Ureter (tissue), 1 donor: ENCODE measurements around the gene RNU1-3. TPM values are rescaled to one million over a fixed set of nuclear protein-coding genes. Genes with fewer than 3 reads are reported as not detected.
"Not testable (repeated sequence)": the region's sequence is repeated elsewhere in the genome, so short reads cannot be mapped to it uniquely, and the experiment has no call there.

Experiments used
- DNase-seq: peaks from one replicate; pipeline ENCODE4 v3.0.0-alpha.2; 2020; ENCODE audit warnings: low spot score
- total RNA-seq: library from RNA; stranded (reverse); gene quantifications from one replicate; pipeline ENCODE4 v1.2.4, GENCODE V29; 2023
- donor health status: DM: yes; HTN: yes; CAD: no.

RNU1-3 gene
- total RNA-seq, 1 donor from 2014 or later: 1,626 TPM

DNA sequence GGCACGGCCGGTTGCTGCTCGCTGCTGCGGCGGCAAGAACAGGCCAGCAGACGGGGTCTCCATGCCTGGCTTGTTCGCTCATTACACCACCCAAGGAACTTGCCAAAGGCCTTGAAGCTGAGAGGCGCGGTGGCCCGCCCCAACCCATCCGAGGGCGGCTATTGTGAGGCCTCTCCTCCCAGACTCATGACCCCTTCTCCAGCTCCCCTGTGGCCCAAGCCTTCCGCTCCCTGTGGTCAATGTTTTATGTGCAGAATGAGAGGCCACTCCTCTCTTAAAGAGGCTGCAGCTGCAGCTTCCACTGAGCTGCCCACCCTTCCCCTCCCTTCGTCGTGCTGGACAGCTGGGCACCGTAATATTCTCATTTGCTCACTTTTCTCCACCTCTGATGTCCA is 27.6 kb upstream of the RNU1-3 start:
- not testable (repeated sequence) for DNase-seq

- not testable (repeated sequence) for DNase-seq
Observed at GRCh38 chr1:16693449-16694307, 26.9 kb upstream of the RNU1-3 start.

- DNase-seq: not testable (repeated sequence)
Observed at GRCh38 chr1:16692717-16693448, 26.1 kb upstream of the RNU1-3 start.

DNA sequence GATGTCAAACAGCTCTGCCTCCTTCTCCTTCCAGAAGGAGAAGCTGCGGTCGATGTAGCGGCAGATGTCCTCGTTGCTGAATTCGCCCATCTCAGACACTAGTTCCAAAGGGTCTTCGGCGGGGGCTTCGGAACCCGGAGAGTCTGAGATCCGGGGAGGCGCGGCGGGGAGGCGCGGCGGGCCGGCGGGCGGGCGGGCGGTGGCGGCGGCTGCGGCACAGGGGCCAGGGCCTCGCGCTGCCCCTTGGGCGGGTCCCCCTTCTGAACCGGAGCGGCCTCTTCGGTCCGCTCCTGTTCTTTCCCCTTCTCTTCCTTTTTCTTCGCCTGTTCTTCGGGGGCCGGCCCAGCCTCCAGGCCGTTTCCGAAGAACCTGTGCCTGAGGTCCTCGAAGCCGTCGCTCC is 25.5 kb upstream of the RNU1-3 start:
- DNase-seq: not testable (repeated sequence)

GRCh38 chr1:16690971-16691682 is 24.4 kb upstream of the RNU1-3 start:
- not testable (repeated sequence) for DNase-seq

DNA sequence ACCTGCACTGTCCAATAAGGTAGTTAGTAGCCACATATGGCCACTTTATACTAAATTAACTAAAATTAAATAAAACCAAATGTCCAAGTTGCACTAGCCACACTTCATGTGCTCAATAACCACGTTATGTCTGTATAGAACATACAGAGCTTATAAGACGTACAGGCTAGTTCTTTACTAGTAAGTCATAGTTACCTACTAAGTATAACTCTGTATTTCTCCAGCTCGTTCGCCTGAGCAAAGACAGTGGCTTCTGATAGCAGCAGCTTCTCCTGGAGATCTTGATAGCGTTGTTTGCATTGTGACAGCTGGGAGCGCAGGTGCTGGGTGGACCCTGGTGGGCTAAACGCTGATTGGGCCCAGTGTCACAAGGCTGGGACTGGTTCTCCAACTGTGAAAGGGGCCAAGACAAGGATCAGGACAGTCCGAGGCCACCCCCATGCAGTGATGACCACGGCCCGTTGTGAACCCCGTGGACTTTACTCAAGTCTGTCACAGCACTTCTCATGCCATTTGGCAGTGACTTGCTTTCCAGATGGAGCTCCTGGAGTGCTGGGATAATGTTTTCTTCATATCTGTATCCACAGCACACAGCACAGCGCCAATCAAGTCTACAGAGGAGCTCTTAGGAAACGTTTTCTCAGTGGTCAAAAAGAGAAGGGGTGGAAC is 20.5 kb upstream of the RNU1-3 start:
- DNase-seq: not testable (repeated sequence)

GRCh38 chr1:16685445-16686371 is 19.0 kb upstream of the RNU1-3 start:
- not testable (repeated sequence) for DNase-seq

DNA sequence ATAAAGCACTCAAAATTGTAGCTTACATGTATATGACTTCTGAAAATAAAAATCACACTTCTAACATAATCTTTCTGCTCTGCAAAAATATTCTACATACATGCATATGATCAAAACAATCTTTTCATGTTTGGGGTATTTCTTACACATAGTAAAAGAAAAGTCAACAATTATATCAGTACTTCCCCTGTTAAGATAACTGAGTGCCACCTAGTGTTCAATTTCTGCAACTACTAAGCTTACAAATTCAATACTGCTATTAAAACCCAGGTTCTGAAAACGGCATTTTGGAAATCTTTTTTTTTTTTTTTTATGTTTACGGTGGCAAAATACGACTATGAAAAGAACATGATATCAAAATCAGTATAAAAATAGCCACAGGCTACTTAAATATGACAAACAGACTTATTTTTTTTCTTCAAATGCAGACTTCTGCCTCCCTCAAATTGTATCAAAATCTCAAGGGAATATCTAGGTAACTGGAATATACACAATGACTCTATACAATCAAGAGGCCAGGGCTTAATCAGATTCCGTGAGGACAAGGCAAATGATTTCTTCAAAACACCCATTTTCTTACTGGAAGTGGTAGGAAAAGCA is 18.1 kb upstream of the RNU1-3 start:
- DNase-seq: not testable (repeated sequence)

DNA sequence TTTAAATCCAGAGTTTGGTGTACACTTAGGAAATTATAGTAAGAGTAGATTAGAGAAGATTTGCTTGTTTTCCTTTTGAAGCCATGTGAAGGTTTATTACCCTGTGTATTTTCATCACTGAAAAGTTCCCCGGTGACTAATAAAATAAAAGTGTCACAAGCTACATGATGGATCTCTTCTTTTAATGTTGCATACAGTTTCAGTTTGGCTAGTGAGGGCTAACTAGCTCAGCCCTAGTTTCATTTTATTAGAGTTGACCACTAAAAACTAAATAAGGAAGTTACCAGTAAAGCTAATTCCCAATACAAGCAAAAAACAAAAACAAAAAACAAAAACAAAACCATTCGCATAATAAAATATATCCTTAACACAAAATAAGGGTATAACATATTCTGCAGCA is 17.4 kb upstream of the RNU1-3 start:
- not testable (repeated sequence) for DNase-seq

- DNase-seq: not testable (repeated sequence)
Observed at GRCh38 chr1:16682803-16683202, 16.1 kb upstream of the RNU1-3 start.

DNA sequence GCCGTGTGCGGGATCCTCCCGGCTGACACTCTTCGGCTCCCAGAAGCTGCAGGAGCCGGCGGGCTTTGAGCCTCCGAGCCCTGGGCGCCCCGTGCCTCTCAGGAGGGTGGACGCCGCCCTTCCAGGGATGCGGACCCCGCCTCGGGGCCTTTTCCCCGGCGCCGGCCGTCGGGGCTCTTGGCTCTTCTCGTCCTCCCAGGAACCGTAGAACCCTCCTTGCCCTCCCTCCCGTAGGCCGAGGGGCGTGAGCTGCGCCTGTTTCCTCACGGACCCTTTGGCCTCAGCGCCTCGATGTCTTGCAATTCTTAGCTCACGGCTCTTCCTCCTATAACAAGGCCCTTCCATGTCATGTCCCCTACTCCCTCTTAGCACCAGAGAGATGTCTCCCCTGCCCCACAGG is 13.6 kb upstream of the RNU1-3 start:
- not testable (repeated sequence) for DNase-seq

DNA sequence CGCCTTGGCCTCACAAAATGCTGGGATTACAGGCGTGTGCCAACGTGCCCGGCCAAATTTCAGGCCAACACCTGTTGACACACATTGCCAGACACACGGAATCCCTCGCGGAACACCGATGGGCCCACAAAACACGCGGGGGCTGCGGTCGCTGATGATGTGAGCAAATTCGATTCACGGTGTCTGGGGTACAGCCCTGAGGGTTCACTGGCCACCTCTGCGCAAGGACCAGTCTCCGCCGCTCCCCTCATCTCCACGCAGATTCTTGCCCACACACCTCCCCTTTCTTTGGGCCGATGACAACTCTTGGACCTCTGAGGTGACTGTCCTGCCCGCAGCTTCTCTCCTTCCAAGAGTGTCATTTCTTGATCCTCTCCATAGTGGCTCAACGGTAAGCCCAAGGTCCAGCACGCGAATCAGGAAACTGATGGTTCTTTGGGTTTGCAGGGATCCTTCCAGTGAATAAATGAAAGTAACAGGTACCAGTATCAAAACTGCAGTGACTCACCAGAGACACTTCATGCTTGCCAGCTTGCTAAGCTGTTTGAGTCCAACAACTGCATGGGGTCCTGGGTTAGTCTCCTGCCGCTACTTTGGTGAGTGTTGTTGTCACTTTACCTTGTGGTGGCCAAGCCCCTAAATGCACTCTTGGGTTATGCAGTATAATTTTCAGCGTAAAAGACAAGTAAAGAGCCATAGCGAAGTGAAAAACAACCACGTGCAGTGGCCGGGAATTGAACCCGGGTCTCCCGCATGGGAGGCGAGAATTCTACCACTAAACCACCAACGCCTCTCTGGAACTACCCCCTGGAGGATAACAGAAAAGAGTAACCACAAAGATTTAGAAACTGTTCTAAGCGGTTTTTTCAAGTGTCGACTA is 11.0 kb upstream of the RNU1-3 start:
- peak; percentile 42 for DNase-seq

DNA sequence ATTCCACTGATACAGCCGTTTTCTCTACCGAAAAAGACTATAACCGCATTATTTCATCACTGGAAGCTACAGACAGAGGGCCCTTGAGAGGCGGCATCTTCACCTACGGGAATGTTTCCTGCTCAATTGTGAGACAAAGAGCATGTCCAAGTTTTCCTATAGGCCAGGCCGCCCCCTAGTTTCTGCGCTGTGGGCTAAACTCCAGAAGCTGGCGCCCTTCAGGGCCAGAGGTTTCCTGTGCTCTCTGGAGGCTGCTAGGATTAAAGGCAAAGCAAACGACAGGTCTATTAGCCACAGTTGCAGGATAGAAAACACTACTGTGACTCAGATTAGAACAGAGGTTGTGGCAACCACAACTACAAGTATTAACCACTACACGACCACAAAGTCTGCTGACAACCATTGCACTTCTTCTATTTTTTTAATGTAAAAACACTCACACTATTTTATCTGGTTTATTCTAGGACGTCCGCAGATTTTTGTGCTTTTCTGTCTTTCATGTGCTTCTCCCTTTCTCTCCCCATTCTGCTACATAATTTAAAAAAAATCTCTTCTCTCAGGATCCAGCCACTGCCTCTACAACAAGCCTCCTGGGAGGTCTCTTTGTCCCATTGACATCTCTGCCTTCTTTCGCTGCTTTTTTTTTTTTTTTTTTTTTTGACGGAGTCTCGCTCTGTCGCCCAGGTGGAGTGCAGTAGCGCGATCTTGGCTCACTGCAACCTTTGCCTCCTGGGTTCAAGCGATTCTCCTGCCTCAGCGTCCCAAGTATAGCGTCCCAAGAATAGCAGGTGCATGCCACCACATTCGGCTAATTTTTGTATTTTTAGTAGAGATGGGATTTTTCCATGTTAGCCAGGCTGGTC is 10.1 kb upstream of the RNU1-3 start:
- not testable (repeated sequence) for DNase-seq

DNA sequence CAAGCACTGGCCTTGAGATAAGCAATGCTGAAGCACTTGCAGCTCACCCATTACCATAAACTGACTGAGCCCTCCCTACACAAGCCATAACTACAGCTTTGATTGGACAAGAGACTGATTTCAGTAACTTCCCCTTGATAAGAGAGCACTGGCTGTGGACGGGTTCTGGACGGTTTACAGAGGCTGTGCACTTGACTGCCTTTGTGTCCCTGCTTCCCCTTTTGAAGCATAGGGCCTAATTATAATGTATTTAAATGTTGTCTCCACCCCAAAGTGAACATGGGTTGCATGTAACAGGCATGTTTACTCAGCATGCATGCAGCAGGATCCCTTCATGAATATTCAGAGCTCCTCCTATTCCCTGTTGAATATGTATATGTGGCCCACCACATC is 8.4 kb upstream of the RNU1-3 start:
- DNase-seq: not testable (repeated sequence)

- not testable (repeated sequence) for DNase-seq
Observed at GRCh38 chr1:16673976-16674375, 7.2 kb upstream of the RNU1-3 start.

- DNase-seq: not testable (repeated sequence)
Observed at GRCh38 chr1:16665836-16666235, 912 bp downstream of the RNU1-3 start.

GRCh38 chr1:16658234-16658633 is 8.5 kb downstream of the RNU1-3 start:
- DNase-seq: not testable (repeated sequence)
